Ovary (tissue), 3 donors: ENCODE measurements around the gene RECQL.

ENCODE experiments used
- CTCF ChIP-seq, 3 donors: fragments of 450-650 bp in 2 of 3; fragments of 200-600 bp in 1 of 3; IDR thresholded peaks; one replicate each; pipeline versions ENCODE4 v1.5.1 to v1.8.0; 2016 to 2022; ENCODE audit warnings: antibody characterized with exemption in 3 of 3, mild to moderate bottlenecking in 1 of 3
- EP300 ChIP-seq: sonication (generic); formaldehyde crosslinking; IDR thresholded peaks from one replicate; pipeline ENCODE4 v1.6.1; 2017; ENCODE audit warnings: antibody characterized with exemption
- POLR2A ChIP-seq: fragments of 450-650 bp; IDR thresholded peaks from one replicate; pipeline ENCODE4 v1.6.1; 2017; ENCODE audit warnings: antibody characterized with exemption, mild to moderate bottlenecking, moderate library complexity
- donor health status: DM: no; HTN: no; CAD: no.

GRCh38 chr12:21456291-21456780 lies 45.1 kb downstream of the RECQL start:
- TF ChIP-seq POLR2A, result no peak
- TF ChIP-seq CTCF (IDR thresholded peaks at IDR 0.05), result no peak
- TF ChIP-seq EP300, result no peak
